ENCODE data around the gene PTX3. TPM values are rescaled to one million over a fixed set of nuclear protein-coding genes. Genes with fewer than 3 reads are reported as not detected.

The PTX3 gene
- total and polyA plus RNA-seq, 2 of the 13 experiments (the other 11 are each of a cell fraction or from before 2014, with no cell fraction given), result not detected

GRCh38 chr3:157417247-157417646 is 19.4 kb upstream of the PTX3 start (continued):
- TF ChIP-seq, protein P1, sequence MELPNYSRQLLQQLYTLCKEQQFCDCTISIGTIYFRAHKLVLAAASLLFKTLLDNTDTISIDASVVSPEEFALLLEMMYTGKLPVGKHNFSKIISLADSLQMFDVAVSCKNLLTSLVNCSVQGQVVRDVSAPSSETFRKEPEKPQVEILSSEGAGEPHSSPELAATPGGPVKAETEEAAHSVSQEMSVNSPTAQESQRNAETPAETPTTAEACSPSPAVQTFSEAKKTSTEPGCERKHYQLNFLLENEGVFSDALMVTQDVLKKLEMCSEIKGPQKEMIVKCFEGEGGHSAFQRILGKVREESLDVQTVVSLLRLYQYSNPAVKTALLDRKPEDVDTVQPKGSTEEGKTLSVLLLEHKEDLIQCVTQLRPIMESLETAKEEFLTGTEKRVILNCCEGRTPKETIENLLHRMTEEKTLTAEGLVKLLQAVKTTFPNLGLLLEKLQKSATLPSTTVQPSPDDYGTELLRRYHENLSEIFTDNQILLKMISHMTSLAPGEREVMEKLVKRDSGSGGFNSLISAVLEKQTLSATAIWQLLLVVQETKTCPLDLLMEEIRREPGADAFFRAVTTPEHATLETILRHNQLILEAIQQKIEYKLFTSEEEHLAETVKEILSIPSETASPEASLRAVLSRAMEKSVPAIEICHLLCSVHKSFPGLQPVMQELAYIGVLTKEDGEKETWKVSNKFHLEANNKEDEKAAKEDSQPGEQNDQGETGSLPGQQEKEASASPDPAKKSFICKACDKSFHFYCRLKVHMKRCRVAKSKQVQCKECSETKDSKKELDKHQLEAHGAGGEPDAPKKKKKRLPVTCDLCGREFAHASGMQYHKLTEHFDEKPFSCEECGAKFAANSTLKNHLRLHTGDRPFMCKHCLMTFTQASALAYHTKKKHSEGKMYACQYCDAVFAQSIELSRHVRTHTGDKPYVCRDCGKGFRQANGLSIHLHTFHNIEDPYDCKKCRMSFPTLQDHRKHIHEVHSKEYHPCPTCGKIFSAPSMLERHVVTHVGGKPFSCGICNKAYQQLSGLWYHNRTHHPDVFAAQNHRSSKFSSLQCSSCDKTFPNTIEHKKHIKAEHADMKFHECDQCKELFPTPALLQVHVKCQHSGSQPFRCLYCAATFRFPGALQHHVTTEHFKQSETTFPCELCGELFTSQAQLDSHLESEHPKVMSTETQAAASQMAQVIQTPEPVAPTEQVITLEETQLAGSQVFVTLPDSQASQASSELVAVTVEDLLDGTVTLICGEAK (IDR thresholded peaks at IDR 0.05), result no peak
- TF ChIP-seq, protein P1 (CRISPR knock-in tag; IDR thresholded peaks at IDR 0.05), result no peak
- TF ChIP-seq, protein P2, sequence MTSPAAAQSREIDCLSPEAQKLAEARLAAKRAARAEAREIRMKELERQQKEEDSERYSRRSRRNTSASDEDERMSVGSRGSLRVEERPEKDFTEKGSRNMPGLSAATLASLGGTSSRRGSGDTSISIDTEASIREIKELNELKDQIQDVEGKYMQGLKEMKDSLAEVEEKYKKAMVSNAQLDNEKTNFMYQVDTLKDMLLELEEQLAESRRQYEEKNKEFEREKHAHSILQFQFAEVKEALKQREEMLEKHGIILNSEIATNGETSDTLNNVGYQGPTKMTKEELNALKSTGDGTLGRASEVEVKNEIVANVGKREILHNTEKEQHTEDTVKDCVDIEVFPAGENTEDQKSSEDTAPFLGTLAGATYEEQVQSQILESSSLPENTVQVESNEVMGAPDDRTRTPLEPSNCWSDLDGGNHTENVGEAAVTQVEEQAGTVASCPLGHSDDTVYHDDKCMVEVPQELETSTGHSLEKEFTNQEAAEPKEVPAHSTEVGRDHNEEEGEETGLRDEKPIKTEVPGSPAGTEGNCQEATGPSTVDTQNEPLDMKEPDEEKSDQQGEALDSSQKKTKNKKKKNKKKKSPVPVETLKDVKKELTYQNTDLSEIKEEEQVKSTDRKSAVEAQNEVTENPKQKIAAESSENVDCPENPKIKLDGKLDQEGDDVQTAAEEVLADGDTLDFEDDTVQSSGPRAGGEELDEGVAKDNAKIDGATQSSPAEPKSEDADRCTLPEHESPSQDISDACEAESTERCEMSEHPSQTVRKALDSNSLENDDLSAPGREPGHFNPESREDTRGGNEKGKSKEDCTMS (CRISPR knock-in tag; conservative IDR thresholded peaks at IDR 0.05), result no peak
